HL-60 (cell line): ENCODE data around the gene LIX1L.

Experiments
- DNase-seq, 2 experiments: peaks; one replicate each; pipeline ENCODE4 v3.0.0-alpha.2; 2010 to 2020; ENCODE audit warnings: low read depth in 1 of 2, low spot score in 1 of 2
- H3K27ac ChIP-seq: fragments of 250-450 bp; sonication (Bioruptor Pico); replicated peaks from 2 replicates; pipeline ENCODE4 v1.5.1; 2020; ENCODE audit warnings: mild to moderate bottlenecking, moderate library complexity
- H3K27me3 ChIP-seq: fragments of 250-450 bp; sonication (Bioruptor Pico); 2 replicates; pipeline ENCODE4 v1.5.1; 2021; ENCODE audit warnings: mild to moderate bottlenecking, moderate library complexity; ENCODE audit not compliant: insufficient read depth, poor library complexity, severe bottlenecking
- H3K4me3 ChIP-seq: replicated peaks from 2 replicates; pipeline ENCODE4 v1.5.1; 2011; ENCODE audit warnings: mild to moderate bottlenecking, control low read depth, low read length; ENCODE audit not compliant: insufficient read depth
- GABPA ChIP-seq: IDR thresholded peaks from 2 replicates; pipeline ENCODE4 v1.6.1; 2012; ENCODE audit warnings: low read depth
- POLR2AphosphoS5 ChIP-seq: IDR thresholded peaks from 2 replicates; pipeline ENCODE4 v1.6.1; 2012; ENCODE audit warnings: low read depth
- SPI1 ChIP-seq: IDR thresholded peaks from 2 replicates; pipeline ENCODE4 v1.6.1; 2012; ENCODE audit warnings: low read depth, mild to moderate bottlenecking, borderline replicate concordance
- long read RNA-seq: library from polyadenylated mRNA; unstranded; transcript quantifications from one replicate; pipeline ENCODE4 v2.0.0, GENCODE V29; 2020
- TF ChIP-seq, protein P1 (sequence below): IDR thresholded peaks from one replicate; pipeline ENCODE4 v1.5.1; 2011; ENCODE audit warnings: low read length, control low read depth, inconsistent platforms; ENCODE audit not compliant: insufficient read depth
- TF ChIP-seq, protein P2 (sequence below): IDR thresholded peaks from 2 replicates; pipeline ENCODE4 v1.6.1; 2012; ENCODE audit warnings: low read depth; ENCODE audit not compliant: insufficient replicate concordance

LIX1L gene
- long read RNA-seq, partial matches to known transcripts: 0 of 4 reads
- long read RNA-seq, other reads (novel, unspliced or antisense): 2 of 4 reads

DNA sequence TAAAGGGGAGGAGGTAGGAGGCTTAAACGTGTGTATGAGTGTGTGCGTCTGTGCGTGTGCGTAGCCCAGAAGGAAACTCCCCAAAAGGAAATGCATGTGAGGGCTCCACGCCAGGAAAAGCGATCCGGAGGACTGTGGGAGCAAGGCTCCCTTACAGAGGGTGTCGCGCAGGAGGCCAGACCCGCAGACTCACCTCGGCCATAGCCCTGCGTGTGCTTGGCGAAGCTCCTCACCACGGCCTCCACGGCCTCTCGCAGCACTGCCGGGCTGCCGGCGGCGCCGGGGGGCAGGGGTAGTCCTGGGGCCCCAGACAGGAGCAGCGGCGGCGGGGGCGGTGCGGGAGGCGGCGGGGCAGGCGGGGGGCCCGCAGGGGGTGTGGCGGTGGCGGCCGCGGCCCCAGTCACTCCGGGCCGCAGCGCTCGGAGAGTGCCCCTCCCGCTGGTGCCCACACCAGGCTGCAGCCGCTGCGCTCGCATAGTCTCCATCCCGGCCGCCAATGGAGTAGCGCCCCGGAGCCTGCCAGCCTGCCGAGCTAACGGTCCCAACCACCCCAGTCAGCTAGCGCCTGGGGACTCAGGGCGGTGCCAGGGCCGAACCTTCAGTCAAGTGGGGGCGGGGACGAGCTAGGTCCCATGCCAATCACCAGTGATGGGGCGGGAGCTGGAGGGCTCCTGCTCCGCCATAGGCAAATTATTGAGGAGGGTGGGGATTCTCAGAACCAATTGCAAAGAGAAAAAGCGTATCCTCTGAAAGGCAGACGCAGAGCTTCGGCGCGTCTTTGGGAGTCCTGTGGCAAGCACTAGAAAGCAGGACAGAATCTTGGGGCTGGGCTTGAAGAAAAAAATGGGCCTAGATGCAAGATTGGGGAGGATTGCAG lies at the start of gene LIX1L:
Gene LIX1L (minus strand): TSS at position 575 of the 877 bp plus-strand sequence. CDS start 90 bp downstream, at position 485.
- Histone ChIP-seq H3K27me3 (no peaks in the 10 kb centered on the region), H3K27ac (peak within 1 kb of the TSS; percentile 82), H3K4me3 (peak within 1 kb of the TSS; percentile 69)
- DNase-seq: peak; percentile 83 to 98
- TF ChIP-seq POLR2AphosphoS5 (peak; percentile 69; the same call in 1 of the 2 replicates), SPI1 (no peak)

DNA sequence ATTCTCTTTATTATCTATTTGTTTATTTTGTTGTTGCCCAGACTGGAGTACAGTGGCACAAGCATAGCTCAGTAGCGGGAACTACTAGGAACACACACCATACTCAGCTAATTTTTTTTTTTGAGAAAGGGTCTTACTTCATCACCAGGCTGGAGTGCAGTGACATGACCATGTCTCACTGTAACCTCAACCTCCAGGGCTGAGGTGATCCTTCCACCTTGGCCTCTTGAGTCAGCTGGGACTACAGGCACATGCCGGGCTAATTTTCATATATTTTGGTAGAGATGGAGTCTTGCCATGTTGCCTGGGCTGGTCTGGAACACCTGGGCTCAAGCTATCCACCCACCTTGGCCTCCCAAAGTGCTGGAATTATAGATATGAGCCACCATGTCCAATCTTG lies 43.9 kb upstream of the LIX1L start:
- Histone ChIP-seq H3K27me3 (no peaks in the 10 kb centered on the region), H3K27ac (no peak overlapping the region), H3K4me3 (no peak overlapping the region)
- TF ChIP-seq, protein P1, sequence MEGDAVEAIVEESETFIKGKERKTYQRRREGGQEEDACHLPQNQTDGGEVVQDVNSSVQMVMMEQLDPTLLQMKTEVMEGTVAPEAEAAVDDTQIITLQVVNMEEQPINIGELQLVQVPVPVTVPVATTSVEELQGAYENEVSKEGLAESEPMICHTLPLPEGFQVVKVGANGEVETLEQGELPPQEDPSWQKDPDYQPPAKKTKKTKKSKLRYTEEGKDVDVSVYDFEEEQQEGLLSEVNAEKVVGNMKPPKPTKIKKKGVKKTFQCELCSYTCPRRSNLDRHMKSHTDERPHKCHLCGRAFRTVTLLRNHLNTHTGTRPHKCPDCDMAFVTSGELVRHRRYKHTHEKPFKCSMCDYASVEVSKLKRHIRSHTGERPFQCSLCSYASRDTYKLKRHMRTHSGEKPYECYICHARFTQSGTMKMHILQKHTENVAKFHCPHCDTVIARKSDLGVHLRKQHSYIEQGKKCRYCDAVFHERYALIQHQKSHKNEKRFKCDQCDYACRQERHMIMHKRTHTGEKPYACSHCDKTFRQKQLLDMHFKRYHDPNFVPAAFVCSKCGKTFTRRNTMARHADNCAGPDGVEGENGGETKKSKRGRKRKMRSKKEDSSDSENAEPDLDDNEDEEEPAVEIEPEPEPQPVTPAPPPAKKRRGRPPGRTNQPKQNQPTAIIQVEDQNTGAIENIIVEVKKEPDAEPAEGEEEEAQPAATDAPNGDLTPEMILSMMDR: no peak
- TF ChIP-seq POLR2AphosphoS5: no peak
- TF ChIP-seq, protein P2, sequence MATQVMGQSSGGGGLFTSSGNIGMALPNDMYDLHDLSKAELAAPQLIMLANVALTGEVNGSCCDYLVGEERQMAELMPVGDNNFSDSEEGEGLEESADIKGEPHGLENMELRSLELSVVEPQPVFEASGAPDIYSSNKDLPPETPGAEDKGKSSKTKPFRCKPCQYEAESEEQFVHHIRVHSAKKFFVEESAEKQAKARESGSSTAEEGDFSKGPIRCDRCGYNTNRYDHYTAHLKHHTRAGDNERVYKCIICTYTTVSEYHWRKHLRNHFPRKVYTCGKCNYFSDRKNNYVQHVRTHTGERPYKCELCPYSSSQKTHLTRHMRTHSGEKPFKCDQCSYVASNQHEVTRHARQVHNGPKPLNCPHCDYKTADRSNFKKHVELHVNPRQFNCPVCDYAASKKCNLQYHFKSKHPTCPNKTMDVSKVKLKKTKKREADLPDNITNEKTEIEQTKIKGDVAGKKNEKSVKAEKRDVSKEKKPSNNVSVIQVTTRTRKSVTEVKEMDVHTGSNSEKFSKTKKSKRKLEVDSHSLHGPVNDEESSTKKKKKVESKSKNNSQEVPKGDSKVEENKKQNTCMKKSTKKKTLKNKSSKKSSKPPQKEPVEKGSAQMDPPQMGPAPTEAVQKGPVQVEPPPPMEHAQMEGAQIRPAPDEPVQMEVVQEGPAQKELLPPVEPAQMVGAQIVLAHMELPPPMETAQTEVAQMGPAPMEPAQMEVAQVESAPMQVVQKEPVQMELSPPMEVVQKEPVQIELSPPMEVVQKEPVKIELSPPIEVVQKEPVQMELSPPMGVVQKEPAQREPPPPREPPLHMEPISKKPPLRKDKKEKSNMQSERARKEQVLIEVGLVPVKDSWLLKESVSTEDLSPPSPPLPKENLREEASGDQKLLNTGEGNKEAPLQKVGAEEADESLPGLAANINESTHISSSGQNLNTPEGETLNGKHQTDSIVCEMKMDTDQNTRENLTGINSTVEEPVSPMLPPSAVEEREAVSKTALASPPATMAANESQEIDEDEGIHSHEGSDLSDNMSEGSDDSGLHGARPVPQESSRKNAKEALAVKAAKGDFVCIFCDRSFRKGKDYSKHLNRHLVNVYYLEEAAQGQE: no peak
- TF ChIP-seq GABPA: no peak
- TF ChIP-seq SPI1: no peak
- no peak for DNase-seq

DNA sequence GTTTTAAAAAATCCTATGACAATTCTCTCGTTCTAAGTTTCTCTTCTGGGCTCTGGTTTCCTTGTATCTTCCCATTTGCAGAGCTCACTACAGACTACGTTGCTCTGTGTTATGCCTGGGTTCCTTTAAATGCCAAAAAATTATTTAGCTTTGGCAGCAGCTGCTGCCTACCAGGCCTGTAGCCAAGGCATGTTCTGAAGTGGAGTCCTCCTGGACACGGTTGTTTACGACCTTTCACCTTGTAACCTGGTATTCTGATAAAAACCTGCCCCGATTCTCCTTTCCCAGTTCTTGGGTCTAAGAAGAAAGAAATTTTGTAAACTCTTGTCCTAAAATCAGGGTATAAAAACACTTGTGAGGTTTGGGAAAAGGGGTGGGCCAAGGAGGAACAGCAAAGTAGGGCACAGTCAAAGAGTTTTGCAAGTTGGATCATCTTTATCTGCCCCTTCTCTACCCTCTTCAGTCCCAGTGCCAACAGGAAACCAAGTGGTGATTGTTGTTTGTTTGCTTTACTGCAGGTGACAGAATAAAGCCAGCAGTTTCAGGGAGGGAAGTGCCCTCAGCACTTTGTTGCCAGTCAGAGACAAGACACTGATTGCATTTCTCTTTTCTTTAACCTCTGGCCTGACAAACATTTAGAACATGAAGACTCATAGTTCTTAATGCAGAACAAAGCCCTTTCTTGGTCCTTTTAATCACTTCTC lies 41.7 kb upstream of the LIX1L start:
- Histone ChIP-seq H3K27ac (no peak overlapping the region), H3K27me3 (no peaks in the 10 kb centered on the region), H3K4me3 (no peak overlapping the region)
- no peak for DNase-seq
- TF ChIP-seq SPI1: peak; percentile 21; the same call in 1 of the 2 replicates
- TF ChIP-seq, protein P2: no peak

DNA sequence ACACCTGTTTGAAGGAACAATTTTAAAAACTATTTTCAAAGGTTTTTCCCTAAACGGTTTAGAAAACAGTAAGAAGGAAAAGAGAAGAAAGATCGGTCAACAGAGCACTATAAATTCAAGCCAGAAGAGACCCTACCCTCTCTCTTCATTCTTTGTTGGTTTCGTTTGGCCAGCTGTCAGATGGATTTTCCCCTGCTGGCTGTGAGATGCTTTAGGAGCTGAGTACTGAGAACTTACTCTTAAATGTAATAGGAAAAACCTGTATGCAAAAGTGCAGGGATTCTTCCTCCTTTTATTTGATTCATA lies 39.9 kb upstream of the LIX1L start:
- Histone ChIP-seq H3K4me3 (peak overlapping the region; percentile 71; the same call in 1 of the 2 replicates), H3K27ac (peak overlapping the region; percentile 87), H3K27me3 (no peaks in the 10 kb centered on the region)
- no peak for TF ChIP-seq SPI1
- TF ChIP-seq GABPA: no peak
- TF ChIP-seq, protein P1: no peak
- TF ChIP-seq, protein P2: no peak
- no peak for TF ChIP-seq POLR2AphosphoS5
- no peak for DNase-seq
